HG02840 (cell line): ENCODE measurements around the gene ABO.
"Not testable (repeated sequence)": the region's sequence is repeated elsewhere in the genome, so short reads cannot be mapped to it uniquely, and the experiment has no call there.

Source experiments
- ATAC-seq: cut with Tn5 transposase; IDR thresholded peaks from one replicate; pipeline ENCODE4 v1.9.1; 2021; ENCODE audit warnings: mild to moderate bottlenecking, moderate library complexity, moderate number of reproducible peaks; ENCODE audit not compliant: unreplicated experiment, low FRiP score

The ABO gene

DNA sequence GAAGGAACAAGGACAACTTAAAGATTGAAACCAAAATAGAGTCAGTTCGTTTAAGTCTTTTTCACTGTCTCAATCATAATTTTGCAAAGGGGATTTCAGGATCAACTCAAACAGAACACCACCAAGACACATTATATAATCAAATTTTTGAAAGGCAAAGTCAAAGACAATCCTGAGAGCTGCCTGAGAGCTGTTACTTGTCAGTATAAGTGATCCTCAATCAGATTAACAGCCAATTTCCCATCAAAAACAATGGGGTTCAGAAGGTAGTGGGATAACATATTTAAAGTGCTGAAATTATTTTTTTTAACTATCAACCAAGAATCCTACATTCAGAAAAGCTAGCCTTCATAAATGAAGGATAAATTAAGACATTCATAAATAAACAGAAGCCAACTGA, 19.3 kb upstream of the ABO start:
- ATAC-seq: no peak

DNA sequence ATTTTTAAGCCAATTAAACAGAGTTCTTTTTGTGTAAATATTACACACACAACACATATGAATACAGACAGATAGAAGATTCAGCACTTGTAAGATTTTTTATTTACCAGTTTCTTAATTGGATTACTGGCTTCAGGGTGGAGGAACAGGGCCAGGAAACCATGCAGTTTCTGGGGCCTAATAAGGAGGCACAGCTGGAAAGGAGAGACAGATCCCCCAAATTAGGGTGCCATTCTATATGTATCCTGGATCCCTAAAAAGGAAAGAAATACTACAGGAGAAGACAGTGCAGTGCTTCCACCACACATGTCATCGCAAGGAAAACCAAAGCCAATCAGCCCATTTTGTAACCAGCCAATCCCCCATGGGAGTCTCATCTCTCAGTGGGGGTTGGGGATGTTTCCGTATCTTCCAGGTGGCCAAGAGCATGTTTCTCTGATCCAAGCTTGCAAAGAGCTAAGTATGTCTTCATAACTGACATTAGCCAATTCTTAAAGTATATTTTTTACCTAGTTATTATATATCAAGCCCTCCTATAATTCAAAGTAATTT, 15.8 kb upstream of the ABO start:
- ATAC-seq: no peak

DNA sequence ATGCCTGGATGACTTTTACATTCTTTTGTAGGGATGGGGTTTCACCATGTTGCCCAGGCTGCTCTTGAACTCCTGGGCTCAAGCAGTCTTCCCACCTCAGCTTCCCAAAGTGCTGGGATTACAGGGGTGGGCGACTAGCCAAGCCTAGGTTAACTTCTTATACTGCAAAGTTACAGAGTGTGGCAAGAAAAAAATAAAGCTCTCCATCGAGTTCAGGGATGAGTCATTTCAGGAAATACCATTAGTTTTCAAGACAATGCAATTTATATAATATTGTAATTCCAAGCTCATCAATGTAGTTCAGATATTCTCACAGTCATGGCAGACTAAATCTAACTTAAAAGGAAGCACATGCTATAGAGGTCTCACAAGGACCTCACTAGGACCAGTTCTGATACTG, 11.5 kb upstream of the ABO start:
- no peak for ATAC-seq

DNA sequence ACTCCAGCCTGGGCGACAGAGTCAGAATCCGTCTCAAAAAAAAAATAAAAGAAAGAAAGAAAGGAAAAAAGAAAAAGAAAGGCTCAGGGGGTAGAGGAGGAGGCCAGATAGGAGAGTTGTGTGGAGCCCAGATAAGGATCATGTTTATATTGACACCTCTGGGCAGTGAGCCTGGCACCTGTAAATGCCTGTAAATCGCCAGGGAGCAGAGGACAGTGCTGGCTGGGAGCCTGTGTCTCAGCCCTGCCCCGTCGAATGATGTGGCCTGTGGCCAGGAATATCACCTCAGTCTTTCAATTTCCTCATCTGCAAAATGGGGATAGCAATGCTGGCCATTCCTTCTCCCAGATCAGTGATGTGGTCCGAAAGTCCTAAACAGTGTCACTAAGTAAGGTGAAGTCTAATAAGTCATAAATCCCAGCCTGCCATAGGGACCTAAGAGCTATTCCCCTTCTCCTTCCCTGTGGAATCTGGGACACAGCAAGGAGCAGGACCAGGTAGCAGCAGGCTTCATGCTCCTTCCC, 10.3 kb upstream of the ABO start:
- ATAC-seq: no peak

DNA sequence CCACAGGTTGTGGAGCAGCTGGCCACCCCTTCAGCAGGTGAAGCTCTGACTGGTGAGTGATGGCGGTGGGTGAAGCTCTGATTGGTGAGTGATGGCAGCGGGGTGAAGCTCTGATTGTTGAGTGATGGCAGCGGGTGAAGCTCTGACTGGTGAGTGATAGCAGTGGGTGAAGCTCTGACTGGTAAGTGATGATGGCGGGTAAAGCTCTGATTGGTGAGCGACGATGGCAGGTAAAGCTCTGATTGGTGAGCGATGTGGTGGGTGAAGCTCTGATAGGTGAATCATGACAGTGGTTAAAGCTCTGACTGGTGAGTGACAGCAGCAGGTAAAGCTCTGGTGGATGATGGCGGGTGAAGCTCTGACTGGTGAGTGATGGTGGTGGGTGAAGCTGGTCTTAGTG, 9.4 kb upstream of the ABO start:
- ATAC-seq: no peak

DNA sequence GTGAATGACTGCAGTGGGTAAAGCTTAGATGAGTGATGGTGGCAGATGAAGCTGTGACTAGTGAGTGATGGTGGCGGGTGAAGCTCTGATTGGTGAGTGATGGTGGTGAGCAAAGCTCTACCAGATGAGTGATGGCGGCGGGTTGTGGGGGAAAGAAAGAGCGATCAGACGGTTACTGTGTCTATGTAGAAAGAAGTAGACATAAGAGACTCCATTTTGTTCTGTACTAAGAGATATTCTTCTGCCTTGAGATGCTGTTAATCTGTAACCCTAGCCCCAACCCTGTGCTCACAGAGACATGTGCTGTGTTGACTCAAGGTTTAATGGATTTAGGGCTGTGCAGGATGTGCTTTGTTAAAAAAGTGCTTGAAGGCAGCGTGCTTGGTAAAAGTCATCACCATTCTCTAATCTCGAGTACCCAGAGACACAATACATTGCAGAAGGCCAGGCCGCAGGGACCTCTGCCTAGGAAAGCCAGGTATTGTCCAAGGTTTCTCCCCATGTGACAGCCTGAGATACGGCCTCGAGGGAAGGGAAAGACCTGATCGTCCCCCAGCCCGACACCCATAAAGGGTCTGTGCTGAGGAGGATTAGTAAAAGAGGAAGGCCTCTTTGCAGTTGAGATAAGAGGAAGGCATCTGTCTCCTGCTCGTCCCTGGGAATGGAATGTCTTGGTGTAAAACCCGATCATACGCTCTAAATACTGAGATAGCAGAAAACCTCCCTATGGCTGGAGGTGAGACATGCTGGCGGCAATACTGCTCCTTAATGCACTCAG, 8.4 kb upstream of the ABO start:
- not testable (repeated sequence) for ATAC-seq

DNA sequence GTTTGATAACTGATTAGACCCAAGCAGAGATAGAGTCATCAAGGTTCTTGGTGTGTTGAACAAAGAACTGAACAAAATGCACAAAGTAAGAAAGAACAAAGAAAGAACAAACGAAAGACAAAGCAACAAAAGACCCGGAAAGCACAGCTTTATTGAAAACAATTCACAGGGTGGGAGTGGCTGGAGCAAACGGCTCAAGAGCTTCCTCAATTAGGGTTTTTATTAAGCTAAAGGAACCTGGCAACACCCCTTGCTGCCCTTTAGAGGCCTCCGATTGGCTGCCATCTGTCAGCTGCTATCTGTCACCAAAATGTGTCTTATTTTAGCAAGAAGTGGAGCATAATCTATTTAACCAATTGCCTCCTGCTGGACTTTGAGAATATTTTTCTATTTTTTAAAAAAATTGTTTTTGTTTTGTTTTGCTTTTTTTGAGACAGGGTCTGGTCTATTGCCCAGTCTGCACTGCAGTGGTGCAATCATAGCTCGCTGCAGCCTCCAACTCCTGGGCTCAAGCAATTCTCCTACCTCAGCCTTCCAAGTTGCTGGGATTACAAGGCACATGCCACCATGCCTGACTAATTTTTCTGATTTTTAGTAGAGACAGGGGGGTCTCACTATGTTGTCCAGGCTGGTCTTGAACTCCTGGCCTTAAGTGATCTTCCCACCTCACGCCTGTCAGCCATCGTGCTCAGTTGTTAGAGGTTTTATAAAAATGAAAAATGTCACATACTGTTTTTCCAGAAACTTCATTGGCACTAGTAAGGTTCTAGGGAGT, 7.7 kb upstream of the ABO start:
- ATAC-seq: no peak

DNA sequence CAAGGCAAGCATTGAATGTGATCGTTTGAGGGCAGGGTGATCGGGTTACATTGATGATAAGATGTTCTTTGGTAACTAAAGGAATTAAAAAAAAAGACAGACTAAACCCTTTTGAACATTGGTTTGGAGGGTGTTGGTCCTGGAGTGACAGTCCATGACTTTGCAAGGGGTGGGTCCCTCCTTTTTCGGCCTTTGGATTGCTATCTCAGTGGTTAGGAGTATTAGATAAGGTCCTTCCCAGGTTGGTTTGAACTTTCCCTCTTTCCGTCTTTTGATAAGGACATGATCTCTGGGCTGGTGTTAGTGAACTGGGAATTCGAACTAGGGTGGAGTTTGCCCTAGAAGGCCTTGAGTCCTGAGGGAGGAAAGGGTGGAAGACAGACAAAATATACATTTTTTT, 5.4 kb upstream of the ABO start:
- ATAC-seq: no peak

DNA sequence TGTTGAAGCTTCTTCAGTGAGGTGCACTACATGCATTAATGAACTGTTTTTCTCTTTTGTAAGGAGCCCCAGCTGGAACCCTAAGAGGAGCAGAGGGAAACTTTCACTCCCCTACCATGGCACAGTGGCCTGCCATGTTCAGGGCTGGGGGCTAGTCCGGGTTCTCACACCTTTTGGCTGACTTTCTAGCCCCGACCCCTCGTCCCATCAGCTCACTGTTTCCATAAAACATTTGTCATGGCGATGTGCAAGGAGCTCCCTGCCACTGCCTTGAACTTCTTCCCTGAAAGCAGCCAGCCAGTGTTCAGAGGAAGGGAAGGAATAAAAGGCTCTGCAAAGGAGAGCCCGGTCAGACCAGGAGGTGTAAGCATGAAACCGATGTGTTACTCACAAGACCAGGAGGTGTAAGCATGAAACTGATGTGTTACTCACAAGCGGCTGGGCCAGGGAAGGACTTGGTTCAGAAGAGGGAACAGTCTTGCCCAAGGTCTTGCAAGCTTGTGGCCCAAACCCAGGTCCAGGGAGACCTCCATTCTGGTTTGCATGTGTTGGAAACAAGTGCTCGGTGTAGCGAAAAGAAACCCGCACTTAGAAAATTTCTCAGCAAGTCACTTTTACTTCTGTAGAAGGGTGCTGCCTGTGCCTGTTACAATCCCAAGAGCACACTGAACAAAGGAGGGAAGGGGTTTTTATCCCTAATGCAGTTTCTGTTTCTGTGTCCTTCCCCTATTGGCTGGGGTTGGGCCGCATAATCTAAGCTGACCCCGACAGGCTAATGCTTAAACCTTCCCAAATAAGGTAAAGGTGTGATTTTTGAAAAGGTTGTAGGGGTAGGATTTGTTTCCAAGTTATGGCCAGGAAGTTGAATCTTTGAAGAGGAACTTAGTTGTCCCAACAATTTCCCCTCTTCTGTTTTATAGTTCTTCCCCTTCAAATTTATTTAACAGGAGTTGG, 3.4 kb upstream of the ABO start:
- no peak for ATAC-seq

DNA sequence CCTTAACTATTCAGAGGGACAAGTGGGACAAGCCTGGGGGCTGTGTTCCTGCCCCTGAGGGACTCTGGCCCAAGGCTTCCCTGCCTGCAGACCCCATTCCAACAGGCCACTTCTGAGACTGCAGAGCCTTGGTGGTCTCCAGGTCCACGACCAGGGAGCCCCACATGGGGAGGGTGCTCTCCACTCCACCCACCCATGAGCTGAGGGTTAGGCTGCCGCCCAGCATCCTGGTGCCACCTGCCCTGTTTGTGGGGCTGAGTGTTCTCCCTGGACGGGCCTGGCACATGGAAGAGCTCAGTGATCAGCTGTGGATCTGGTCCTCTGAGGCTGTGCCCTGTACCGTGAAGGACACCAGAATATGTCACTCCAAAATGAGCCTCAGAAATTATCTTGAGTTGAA, 2.5 kb upstream of the ABO start:
- ATAC-seq: no peak

DNA sequence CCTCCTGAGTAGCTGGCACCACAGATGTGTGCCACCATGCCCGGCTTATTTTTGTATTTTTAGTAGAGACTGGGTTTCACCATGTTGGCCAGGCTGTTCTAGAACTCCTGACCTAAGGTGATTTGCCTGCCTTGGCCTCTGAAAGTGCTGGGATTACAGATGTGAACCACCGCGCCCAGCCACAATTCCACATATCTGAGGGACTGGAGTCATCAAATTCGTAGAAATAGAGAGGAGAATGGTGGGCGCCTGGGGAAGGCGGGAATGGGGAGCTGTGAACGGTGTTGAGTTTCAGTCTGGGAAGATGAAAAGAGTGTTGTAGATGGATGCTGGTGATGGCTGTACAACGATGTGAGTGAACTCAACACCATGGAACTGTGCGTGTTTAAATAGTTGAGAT, 1.9 kb upstream of the ABO start:
- ATAC-seq: no peak

DNA sequence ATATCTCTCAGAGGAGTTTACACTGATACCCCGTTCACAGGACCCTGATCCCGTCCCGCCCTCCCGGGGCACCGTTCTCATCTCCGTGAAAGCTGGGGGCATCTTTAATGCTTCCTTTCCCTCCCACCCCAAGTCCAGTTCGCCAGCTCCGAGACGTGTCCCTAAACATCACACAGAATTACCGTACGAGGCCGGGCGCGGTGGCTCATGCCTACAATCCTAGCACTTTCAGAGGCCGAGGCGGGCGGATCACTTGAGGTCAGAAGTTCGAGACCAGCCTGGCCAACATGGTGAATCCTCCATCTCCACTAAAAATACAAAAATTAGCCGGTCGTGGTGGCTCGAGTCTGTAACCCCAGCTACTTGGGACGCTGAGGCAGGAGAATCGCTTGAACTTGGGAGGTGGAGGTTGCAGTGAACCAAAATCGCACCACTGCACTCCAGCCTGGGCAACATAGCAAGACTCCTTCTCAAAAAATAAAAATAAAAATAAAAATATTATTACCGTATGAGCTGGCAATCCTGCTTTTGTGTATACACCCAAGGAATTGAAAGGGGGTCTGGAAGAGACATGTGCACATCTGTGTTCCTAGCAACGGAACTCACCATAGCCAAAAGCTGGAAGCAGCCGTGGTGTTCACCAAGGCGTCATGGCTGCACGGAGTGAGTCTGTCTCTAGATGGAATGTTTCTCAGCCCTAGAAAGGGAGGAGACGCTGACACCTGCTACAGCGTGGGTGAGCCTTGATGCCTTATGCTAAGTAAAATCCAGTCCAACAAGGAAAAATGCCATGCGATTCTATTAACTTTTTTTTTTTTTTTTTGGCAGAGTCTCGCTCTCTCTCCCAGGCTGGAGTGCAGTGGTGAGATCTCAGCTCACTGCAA, 1.2 kb upstream of the ABO start:
- no peak for ATAC-seq

DNA sequence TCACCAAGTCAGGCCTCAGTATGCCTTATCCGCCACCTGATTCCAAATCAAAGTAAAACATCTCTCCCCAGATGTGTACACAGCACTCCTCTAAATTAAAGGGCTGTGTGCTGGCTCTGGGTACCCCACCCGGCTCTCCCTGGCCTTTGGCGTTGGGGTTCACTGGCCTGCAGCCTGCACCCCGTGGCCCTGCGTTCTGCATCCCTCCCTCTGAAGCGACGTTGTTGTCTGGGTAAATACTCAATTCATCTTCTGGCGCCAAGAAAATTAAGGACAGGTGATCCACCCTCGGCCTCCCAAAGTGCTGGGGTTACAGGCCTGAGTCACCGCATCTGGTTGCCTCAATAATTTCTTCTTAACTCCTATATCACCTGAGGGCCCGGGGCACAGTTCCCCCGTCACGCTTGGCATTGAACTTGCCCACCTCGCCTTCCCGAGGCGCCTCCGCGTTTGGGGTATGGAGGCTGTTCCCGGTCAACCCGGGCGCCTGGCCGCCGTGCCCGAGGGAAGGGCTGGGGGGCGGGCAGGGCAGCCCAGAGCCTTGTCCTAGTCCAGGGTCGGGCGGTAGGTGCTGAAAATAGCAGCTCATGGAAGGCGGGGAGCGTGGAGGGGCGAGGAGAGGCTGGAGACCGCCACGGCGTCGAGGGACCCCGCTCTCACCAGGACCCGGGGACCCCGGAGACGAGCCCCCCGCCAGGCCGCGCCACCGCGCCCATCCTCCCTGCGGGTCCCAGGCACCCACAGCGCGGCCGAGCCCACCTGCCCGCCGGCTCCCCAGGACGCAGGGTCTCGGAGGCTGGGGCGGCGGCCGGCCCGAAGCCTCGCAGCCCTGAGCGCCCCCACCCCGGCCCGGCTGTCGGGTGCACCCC, 531 bp downstream of the ABO start:
- ATAC-seq: no peak

DNA sequence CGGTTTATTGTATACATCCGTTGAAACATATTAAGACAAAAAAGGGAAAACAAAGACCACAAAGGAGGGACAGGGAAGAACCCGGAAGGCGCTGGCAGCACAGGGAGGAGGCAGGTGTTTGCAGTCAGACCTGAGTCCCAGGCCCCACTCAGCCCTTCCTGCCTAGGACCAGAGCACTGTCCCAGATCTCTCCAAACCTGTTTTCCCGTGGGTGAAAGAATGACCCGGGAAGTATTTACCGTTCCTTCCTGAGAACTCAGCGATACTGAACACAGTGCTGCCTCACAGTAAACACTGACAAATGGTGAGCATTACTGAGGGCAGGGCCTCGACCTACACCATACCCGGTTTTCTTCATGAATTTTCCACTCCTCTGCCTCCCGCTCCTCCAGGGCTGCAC, 1.2 kb downstream of the ABO start:
- no peak for ATAC-seq

DNA sequence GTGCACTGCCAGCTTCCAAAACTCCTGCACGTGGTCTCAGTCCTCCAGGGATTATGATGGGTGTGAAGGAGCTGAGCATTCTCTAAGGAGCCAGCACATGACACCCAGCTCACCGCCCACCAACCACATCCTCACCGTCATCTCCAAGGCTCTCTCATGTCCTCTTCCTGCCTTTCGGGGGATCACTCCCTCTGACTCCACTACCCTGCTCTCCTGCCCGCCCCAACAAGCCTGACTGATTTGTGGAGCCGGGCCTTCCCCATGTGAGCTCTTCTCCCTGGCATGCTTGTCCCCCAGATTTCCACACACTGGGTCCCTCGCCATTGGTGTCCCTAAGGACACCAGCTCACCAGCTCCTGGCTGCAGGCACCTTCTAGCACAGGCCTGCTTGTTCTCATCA, 1.9 kb downstream of the ABO start:
- ATAC-seq: no peak

DNA sequence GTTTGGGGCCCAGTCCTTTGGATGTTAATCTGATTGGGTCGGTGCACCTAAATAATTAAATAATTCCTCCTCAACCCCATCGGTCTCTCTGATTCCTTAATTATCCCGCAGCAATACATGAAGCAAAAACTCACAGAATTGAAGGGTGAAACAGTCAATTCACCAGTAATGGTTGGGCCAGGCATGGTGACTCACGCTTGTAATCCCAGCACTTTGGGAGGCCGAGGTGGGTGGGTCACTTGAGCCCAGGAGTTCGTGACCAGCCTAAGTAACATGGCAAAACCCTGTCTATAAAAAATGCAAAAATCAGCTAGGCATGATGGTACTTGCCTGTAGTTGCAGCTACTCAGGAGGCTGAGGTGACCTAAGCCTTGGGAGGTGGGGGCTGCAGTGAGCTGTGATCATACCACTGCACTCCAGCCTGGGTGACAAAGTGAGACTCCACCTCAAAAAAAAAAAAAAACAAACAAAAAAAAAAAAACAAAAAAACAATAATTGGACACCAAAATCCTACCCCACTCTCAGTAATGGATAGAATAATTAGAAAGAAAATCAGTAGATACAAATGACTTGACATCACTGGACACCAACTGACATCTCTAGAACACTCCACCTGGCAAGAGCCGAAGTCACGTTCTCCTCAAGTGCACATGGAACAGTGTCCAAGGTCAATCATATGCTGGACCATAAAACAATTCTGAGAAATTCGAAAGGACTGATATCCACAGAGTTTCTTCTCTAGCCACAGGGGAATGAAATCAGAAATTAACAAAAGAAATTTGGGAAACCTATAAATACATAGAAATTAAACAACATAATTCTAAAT, 5.3 kb downstream of the ABO start:
- ATAC-seq: no peak

DNA sequence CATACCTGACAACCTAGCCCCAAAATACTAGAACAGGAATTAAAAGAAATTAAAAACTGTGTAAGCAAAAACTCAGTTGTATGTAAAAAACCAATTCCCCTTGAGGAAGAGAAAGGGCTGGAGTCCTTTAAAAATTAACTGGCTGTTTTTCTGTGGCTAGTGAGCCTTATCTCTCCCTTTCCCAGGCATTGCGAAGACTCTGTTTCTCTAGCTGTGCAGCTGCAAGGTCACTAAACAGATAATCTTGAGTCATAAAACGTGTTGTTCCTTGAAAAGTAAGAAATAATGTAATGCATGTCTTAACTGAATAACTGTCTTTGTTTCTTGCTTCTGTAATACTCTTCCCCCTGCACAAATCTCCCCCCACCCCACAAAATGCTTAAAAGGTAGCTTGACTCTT, 5.9 kb downstream of the ABO start:
- ATAC-seq: not testable (repeated sequence)
